K562 (cell line): ENCODE data around the gene PGGHG. TPM values are rescaled to one million over a fixed set of nuclear protein-coding genes. Genes with fewer than 3 reads are reported as not detected.
A peak's percentile ranks its signal among the peaks of the same experiment; 100 is the strongest.

Experiments used
- ARID1B ChIP-seq: fragments of 450-650 bp; IDR thresholded peaks from 2 replicates; pipeline ENCODE4 v1.6.1; 2016; ENCODE audit warnings: antibody characterized with exemption, mild to moderate bottlenecking, inconsistent platforms
- ARID3A ChIP-seq: IDR thresholded peaks from 2 replicates; pipeline ENCODE4 v1.6.1; 2012; ENCODE audit warnings: low read depth, low read length, improper control_type of control experiment, borderline replicate concordance
- ATF1 ChIP-seq, 2 experiments: fragments of 450-650 bp in 1 of 2; IDR thresholded peaks; 2 replicates each; pipeline ENCODE4 v1.6.1; 2016; ENCODE audit warnings: missing compliant biosample characterization in 1 of 2, missing genetic modification characterization in 1 of 2
- MYBL2 ChIP-seq, 2 experiments: fragments of 450-650 bp in 1 of 2; sonication (generic) in 1 of 2; formaldehyde crosslinking in 1 of 2; IDR thresholded peaks; 2 replicates each; pipeline versions ENCODE4 v1.6.1 to v1.8.1; 2017 to 2022; ENCODE audit warnings: borderline replicate concordance in 1 of 2, inconsistent platforms in 1 of 2, low read depth in 1 of 2, mild to moderate bottlenecking in 1 of 2, missing genetic modification reagents in 1 of 2, moderate library complexity in 1 of 2
- POLR2B ChIP-seq: fragments of 450-650 bp; IDR thresholded peaks from 2 replicates; pipeline ENCODE4 v1.6.1; 2018; ENCODE audit warnings: low read depth; ENCODE audit not compliant: partially characterized antibody
- TBP ChIP-seq: optimal IDR thresholded peaks from 2 replicates; pipeline ENCODE3; 2011; ENCODE audit warnings: low read depth, low read length, improper control_type of control experiment
- THRB ChIP-seq: fragments of 450-650 bp; formaldehyde crosslinking; conservative IDR thresholded peaks from 2 replicates; pipeline ENCODE4 v1.4.0; 2022; ENCODE audit warnings: mild to moderate bottlenecking, missing genetic modification characterization
- ZKSCAN8 ChIP-seq: fragments of 200-800 bp; sonication (Bioruptor generic); IDR thresholded peaks from 2 replicates; pipeline ENCODE4 v1.6.1; 2016; ENCODE audit warnings: missing genetic modification characterization, missing compliant biosample characterization
- ZNF592 ChIP-seq: fragments of 450-650 bp; IDR thresholded peaks from 2 replicates; pipeline ENCODE4 v1.6.1; 2017; ENCODE audit warnings: antibody characterized with exemption, mild to moderate bottlenecking
- polyA plus RNA-seq, 8 experiments: library from polyadenylated mRNA; depleted of rRNA in 4 of 8; stranded (reverse) in 5 of 8; unstranded in 3 of 8; fragments of >200 nt; fragmentation: Nextera tagmentation in 2 of 8; fragmentation: Illumina TruSeq in 1 of 8; extraction: Ambion mirVana in 2 of 8; extraction: Trizol in 1 of 8; gene quantifications; 2 replicates each; pipeline versions ENCODE4 v1.2.1 to v1.2.3, GENCODE V29; 2011 to 2014; ENCODE audit warnings: inconsistent platforms in 1 of 8, missing spikeins in 1 of 8
- total RNA-seq, 7 experiments: library from RNA; depleted of rRNA in 6 of 7; stranded (reverse); fragments of >200 nt in 6 of 7; fragmentation: Illumina TruSeq in 2 of 7; extraction: Trizol in 2 of 7; gene quantifications; 2 replicates each; pipeline versions ENCODE4 v1.2.1 to v1.2.3, GENCODE V29; 2011 to 2021; ENCODE audit warnings: low replicate concordance in 1 of 7

PGGHG gene
- total and polyA plus RNA-seq, 9 of the 15 experiments (the other 6 are each of a cell fraction or from before 2014, with no cell fraction given) = 0.38 to 85.1 (median 18.1) TPM

GRCh38 chr11:312092-312816, 23.3 kb downstream of the PGGHG start (continued):
- TF ChIP-seq ZNF592 (peak; percentile 41; the same call in 1 of the 2 replicates), POLR2B (no peak), ATF1 (CRISPR knock-in tag; IDR thresholded peaks at IDR 0.05) (no peak), ATF1 (tag; IDR thresholded peaks at IDR 0.05) (peak; percentile 28; the same call in 1 of the 2 replicates), TBP (no peak), MYBL2 (IDR thresholded peaks at IDR 0.05; ENCODE audit: low read depth) (no peak), MYBL2 (CRISPR knock-in tag; IDR thresholded peaks at IDR 0.05; ENCODE audit: borderline replicate concordance) (no peak), ZKSCAN8 (CRISPR knock-in tag) (no peak), THRB (CRISPR knock-in tag) (no peak), ARID1B (no peak), ARID3A (no peak)
